ENCODE results near the gene FOXK1.

The FOXK1 gene

DNA sequence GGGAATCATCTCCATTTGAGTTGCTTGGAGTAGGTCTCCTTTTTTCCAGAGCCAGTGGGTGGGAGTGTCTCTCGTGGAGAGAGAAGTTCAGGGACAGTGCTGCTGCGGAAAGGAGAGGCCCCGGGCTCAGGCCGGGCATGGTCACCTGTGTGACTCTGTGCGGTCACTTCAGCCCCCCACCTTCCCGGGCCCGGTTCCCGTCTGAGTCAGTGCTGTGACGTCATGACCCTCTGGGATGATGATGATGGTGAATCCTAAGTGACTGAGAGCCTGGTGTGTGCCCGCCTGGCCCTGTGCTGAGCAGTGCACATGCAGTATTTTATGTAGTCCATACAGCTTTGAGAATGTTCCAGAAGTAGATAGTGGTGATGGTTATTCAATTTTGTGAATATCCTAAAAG is 60.8 kb downstream of the FOXK1 start:
- in situ Hi-C loops (cut with MboI; ENCODE audit: low sequenced_read_pairs): no loop called here

DNA sequence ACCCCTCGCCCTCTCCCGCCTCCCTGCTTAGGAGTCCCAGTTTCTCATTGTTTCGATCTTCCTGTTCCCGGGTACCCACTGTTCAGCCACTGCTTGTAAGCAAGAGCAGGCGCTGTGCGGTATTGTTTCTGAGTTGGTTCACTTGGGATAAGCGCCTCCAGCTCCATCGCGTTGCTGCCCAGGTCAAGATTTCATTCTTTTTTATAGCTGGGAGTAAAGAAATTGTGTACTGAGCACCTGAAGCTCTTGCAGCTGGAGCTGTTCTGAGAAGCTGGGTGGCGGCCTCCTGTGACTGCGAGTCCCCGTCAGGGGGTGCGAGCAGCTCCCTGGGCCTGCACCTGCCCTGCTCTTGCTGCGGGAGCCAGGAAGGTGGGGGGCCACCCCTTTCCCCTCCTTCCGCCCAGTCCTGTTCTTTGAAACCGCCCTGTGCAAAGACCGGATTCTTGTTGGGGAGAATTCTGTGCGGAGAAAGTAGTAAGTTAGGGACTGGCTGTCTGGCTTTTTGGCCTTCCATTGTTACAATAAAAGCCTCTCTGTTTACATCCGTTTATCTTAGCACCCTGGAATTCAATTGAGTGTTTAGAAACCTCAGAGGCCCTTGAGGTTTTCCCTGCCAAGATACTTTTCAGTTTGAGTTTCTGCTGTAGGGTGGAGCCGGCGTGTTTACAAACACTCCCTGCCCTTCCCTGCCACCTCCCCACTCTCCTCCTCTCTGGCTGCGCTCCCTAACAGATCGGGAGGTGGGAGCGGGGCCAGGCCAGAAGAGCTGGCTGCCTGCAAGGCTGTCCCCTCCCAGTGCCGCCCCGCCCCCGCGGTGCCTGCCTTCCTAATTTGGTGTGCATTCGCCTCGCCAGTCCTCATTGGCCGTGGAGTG is 62.5 kb downstream of the FOXK1 start:
- in situ Hi-C loops (cut with MboI; ENCODE audit: low sequenced_read_pairs): no loop called here

DNA sequence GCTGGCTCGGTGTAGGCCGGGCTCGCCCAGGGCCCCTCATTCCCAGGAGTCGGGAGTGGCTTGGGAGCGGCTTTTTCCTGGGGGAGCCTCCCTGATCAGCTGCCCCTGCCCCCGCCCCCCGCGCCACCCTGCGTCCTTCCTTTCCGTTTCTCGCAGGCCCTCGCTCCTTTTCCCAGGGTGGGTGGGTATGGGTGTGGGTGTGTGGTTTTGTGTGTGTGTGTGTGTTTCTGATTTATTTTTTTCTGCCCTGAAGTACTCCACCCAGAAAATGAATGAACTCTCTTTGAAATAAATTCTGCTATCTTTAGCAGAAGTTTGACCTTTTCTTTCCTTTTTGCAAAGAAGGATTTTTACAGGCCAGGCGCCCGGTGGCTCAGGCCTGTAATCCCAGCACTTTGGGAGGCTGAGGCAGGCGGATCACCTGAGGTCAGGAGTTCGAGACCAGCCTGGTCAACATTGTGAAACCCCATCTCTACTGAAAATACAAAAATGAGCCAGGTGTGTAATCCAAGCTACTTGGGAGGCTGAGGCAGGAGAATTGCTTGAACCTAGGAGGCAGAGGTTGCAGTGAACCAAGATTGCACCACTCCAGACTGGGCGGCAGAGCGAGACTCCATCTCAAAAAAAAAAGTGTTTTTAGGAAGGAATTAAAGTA is 63.3 kb downstream of the FOXK1 start:
- in situ Hi-C loops (cut with MboI; ENCODE audit: low sequenced_read_pairs): no loop called here

DNA sequence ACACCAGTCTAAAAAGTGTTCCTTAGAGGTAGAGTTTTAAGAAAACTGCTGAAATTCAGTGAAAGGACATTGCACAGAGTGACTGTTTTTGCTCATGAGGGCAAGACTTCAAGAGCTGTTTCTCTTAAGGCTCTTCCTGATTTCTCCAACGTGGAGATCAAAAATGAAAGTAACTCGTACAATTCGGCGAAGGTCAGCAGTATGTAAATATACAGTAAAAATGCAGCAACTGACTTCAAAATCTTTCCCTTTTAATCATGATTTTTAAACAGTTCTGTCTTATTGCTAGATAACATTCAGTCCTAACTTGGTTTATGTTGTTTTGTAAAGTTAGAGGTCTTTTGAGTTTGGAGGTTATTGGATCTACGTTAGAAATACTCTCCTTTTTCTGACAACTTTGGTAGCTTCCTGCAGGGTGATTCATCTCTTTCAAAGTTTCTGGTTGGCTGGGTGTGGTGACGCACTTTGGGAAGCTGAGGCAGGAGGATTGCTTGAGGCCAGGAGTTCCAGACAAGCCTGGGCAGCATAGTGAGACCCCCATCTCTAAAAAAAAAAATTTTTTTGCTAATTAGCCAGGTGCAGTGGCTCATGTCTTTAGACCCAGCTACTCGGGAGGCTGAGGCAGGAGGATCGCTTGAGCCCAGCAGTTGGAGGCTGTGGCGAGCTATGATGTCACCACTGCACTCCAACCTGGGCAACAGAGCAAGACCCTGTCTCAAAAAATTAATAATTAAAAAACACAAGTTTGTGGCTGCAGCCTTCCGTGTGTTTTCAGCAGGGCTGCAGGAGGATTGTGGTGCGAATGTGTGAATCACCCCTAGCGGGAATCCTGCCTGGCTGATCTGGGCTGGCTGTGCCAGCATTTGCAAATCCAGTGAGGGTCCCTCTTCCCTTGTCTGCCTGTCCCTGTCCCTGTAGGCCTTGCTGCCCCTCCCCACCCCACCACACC is 64.2 kb downstream of the FOXK1 start:
- in situ Hi-C loops (cut with MboI; ENCODE audit: low sequenced_read_pairs): no loop called here

DNA sequence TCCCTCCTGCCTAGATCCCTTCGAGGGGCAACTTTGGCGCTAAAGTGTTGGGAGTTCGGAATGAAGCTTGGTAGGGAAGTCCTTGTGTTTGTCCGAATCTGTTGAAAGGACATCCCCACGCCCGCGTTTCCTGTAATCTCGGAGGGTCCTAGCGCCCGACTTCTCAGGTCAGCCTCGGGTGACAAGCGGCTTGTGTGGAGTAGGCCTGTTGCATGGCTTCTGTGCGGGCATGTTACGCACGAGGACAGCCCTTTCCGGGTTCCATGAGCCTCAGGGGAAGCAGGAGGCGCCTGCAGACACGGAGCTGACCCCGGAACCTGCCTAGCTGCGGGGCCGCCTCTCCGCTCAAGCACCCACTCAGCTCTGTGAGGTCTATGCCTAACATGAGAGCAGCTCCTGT is 64.9 kb downstream of the FOXK1 start:
- in situ Hi-C loops (cut with MboI; ENCODE audit: low sequenced_read_pairs): no loop called here

DNA sequence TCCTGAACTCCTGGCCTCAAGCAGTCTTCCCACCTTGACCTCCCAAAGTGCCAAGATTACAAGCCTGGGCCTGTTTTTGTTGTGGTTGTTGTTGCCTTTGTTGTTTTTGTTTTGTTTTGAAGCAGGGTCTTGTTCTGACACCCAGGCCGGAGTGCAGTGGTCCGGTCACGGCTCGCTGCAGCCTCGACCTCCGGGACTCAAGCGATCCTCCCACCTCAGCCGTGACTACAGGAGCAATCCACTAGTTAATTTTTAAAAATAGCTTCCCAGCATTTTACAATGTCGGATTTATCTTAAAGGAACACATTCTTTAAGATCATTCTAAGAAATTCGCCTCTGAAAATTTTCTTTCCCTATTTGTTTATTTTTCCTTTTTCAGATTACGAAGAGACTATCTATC is 65.7 kb downstream of the FOXK1 start:
- in situ Hi-C loops (cut with MboI; ENCODE audit: low sequenced_read_pairs): no loop called here

DNA sequence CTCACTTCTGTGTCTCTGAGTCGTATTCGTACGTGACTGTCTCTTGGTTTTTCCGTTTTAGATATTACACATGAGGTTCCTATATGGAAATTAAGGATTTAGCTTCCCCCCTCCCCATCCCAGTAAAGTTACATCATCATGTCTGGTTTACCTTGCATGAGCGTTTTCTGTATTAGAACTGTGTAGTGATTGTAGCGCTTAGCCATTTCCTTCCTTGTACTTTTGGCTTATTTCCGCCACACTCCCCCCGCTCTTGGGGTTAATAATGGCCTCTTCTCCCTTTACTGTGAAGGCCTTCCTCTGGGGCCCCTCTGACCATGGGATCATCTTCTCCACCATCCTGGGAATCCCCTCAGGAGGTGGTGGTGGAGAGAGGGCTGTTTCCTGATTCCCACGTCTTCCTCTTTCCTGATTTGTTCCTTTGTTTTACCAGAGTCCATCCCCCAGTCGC is 66.2 kb downstream of the FOXK1 start:
- in situ Hi-C loops (cut with MboI; ENCODE audit: low sequenced_read_pairs): no loop called here

DNA sequence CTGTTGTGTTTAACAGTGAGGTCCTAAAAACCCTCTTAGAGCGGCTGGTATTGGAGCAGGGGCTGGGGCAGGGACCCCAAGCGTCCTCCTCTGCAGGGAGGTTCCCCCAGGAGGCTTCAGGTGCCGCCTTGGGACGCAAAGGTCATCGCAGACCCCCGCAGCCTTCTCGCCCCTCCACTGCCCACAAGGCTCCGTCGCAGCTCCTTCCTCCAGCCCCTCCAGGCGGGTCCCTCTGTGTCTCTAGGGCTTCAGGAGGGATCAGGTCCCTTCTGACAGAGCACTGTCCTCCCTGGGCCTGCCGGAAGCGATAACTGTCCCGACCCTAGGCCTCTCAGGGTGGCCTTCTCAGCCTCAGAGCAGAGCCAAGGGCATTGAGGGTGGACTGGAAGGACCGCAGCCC is 67.3 kb downstream of the FOXK1 start:
- in situ Hi-C loops (cut with MboI; ENCODE audit: low sequenced_read_pairs): no loop called here

DNA sequence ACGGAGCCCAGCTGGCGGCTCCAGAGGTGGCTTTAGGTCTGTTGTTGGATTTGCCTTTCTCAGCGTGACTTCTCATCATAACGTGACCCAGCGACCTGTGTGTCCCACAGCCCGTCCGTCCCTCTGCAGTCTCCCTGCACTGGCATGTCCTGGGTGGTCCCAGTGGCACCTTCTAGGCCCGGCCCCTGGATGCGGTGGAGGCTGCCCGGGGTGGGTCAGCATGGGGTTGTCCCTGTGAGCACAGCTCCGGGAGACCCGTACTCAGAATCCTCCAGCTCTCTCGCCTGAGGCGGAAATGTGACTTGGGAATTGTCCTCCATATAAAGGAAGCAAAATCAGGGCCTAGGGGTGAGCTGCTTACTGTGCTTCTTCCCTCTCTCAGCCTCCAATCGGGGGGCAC is 67.7 kb downstream of the FOXK1 start:
- in situ Hi-C loops (cut with MboI; ENCODE audit: low sequenced_read_pairs): loop anchor here (25.0 kb wide), 1 partner anchor 137 kb away; no protein-coding TSS in a partner anchor

DNA sequence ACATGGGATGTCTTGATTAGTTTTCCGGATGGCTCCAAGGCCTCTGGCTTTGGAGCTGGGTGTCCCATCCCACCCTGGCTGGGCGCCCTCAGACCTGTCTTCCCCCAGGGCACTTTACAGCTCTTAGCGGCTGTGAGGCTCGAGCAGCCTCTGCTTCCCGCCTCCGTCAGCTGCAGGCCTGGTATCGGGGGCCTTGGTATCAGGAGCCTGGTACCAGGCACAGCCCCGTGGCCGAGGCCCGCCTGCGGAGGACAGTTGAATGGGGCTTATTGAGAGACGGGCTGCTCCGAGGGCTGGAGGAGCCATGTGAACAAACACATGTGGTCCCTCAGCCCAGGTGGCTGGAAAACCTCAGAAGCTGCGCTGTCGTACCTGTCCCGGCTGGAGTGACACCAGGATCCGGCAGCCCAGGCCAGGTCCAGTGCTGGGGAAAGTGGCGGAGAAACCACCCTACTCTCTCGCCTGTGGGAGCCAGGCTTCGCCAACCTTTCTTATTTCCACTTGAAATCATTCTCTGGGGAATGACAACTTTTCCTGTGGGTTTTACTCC is 69.4 kb downstream of the FOXK1 start:
- in situ Hi-C loops (cut with MboI; ENCODE audit: low sequenced_read_pairs): loop anchor here (25.0 kb wide), 1 partner anchor 139 kb away; no protein-coding TSS in a partner anchor

DNA sequence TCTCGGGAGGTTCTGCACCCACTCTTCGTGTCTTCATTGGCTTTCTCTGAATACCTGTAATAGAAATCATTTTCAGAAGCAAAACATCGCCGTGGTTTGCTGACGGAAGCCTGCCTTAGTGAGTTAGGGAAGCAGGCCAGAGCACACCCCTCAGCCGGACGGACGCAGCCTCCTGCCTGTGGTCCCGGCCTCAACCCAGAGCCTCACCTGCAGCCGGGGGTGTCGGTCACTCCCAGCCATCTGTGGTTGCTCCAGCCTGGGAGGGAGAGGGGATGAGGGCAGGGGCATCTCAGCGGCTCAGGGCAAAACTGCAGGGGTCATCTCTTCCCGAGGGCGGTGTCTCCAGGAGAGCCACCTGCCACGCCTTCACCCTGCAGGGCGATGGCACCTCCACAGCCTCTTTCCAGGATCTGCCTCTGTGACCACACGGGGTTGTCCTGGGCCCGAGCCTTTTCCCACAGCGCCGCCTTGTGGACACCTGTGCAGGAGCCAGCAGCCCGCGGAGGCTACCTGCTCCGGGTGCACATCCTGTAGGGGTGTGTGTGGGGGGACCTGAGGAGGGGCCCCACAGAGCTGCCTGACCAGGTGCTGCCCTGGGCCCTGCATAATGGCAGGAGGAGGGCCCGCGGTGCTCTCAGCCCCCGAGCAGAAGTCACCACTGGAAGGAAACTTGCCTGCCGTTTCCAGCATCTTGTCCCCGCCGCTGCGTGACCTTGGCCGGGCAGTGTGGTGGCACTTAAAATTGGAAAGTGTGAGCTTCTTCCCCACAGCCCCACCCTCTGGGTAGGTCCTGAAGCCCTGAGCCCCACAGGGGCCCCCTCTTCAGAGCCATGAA is 71.7 kb downstream of the FOXK1 start:
- in situ Hi-C loops (cut with MboI; ENCODE audit: low sequenced_read_pairs): loop anchor here (25.0 kb wide), 1 partner anchor 142 kb away; no protein-coding TSS in a partner anchor

DNA sequence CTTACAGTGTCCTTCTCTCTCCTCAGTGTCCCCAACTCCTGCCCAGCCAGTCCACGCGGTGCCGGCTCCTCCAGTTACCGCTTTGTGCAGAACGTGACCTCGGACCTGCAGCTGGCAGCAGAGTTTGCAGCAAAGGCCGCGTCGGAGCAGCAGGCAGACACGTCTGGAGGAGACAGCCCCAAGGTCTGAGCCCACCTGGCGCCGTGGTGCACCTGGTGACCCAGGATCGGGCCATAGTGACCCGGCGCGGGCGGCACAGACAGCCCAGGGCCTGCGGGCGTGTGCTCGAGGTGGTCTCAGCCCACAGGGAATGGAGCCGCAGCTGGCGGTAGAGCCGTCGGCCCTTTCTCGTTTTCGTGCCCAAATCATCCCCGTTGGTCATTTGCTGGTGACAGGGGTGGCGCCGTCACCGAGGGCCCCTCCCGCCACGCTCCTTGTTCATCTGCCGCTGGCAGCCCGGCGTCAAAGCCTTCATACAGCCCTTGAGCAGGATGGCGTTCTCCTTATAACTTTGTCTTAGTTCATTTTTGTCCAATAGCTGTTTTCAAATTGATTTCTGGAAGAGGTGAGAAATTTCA is 72.4 kb downstream of the FOXK1 start:
- in situ Hi-C loops (cut with MboI; ENCODE audit: low sequenced_read_pairs): loop anchor here (25.0 kb wide), 1 partner anchor 142 kb away; no protein-coding TSS in a partner anchor

DNA sequence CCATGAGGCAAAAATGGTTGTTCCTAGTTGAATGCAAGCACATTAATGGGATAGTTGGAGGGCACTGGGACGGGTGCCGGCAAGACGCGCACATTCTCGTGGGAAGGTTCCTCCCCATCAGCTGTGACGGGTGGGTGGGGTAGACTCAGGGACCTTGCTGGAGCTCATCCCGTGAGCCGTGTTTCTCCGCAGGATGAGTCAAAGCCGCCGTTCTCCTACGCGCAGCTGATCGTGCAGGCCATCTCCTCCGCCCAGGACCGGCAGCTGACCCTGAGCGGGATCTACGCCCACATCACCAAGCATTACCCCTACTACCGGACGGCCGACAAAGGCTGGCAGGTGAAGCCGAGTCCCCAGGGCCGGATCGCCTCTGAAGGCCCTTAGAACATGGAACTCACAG is 73.0 kb downstream of the FOXK1 start:
- in situ Hi-C loops (cut with MboI; ENCODE audit: low sequenced_read_pairs): loop anchor here (25.0 kb wide), 1 partner anchor 143 kb away; no protein-coding TSS in a partner anchor

DNA sequence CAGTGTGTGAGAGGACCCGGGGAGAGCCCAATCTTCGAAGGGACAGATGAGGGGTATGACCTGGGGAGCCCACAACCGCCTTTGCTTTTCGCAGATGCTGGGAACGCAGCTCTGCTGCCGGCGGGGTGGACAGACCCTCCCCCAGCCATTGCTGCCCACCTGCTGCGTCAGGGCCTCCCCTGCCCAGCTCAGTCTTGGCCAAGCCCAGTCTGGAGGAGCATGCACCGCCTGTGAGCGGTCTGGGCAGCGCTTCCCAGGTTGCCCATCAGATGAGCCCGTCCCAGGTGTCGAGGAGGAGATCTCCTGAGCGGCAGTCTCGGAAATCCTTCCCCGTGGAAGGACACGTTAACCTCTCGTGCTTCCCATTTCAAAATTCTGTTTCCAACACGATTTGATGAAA is 76.0 kb downstream of the FOXK1 start:
- in situ Hi-C loops (cut with MboI; ENCODE audit: low sequenced_read_pairs): loop anchor here (25.0 kb wide), 1 partner anchor 146 kb away; no protein-coding TSS in a partner anchor

DNA sequence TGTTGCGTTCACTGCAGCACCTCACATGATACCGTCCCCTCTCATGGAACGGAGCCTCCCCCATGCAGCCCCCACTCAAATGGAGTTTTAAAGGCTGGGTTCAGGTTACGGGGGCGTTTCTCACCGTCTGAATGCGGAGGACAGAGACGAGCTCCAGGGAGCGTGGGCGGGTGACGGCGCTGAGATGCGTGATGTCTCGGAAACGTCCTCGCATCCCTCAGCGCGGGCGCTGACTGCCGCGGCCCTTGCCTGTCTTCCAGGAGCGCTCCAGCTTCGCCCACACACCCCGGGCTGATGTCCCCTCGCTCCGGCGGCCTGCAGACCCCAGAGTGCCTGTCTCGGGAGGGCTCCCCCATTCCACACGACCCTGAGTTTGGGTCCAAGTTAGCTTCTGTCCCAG is 76.7 kb downstream of the FOXK1 start:
- in situ Hi-C loops (cut with MboI; ENCODE audit: low sequenced_read_pairs): loop anchor here (25.0 kb wide), 1 partner anchor 146 kb away; no protein-coding TSS in a partner anchor

DNA sequence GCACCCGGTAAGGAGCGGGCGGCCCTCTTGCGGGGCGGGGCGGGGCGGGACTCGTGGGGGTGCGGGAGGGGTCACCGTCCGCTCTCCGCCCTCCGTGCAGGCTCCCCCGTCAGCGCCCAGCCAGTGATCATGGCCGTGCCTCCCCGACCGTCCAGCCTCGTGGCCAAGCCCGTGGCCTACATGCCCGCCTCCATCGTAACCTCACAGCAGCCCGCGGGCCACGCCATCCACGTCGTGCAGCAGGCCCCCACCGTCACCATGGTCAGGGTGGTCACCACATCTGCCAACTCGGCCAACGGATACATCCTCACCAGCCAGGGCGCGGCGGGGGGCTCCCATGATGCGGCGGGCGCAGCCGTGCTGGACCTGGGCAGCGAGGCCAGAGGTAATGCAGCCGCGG is 77.1 kb downstream of the FOXK1 start:
- in situ Hi-C loops (cut with MboI; ENCODE audit: low sequenced_read_pairs): loop anchor here (25.0 kb wide), 1 partner anchor 147 kb away; no protein-coding TSS in a partner anchor

DNA sequence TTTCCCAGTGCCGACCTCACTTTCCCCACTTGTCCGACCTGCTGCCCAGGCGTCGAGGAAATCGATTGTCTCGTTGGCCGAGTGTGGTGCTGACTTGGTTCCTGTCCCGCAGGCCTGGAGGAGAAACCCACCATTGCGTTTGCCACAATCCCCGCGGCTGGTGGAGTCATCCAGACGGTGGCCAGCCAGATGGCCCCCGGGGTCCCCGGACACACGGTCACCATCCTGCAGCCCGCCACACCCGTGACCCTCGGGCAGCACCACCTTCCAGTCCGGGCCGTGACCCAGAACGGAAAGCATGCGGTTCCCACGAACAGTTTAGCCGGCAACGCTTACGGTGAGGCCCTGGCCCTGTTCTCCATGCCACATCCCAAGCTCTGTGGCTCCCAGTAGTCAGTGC is 78.9 kb downstream of the FOXK1 start:
- in situ Hi-C loops (cut with MboI; ENCODE audit: low sequenced_read_pairs): loop anchor here (25.0 kb wide), 1 partner anchor 149 kb away; no protein-coding TSS in a partner anchor

DNA sequence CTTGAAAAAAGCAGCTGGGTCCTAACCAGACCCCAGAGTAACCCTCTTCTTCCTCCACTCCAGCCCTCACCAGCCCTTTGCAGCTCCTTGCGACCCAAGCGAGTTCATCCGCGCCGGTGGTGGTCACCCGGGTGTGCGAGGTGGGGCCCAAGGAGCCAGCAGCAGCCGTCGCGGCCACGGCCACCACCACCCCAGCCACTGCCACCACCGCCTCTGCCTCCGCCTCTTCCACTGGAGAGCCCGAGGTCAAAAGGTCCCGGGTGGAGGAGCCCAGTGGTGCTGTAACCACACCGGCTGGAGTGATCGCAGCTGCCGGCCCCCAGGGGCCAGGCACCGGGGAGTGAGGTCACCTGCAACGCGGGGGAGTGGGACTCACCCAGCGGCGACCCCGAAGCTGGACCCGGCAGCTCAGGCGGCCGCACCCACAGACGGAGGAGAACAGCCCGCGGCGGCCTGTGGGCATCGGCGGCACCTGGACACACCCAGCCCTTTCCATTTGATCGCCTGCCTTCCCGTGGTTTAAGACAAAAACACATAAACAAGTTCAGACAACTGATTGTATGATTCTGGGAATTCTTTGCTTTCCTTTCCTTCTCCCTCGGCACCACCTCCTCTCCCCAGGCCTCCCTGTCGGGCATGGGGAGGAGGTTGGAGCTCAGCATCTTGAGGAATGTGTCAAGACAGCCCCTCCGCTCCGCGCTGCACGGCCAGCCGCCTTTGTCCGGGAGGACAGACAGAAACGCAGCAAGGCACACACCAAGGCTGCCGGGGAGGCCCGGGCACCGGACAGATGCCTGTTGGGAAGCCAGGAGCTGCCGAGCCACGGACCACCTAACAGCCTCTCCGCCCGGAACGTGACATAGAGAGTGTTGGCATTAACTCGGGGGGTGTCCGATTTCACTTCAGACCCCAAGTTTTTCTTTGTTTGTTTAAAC is 80.3 kb downstream of the FOXK1 start:
- in situ Hi-C loops (cut with MboI; ENCODE audit: low sequenced_read_pairs): loop anchor here (25.0 kb wide), 1 partner anchor 150 kb away; no protein-coding TSS in a partner anchor
